Neural progenitor cell (in vitro differentiated cells): ENCODE measurements around the gene RASSF3. TPM values are rescaled to one million over a fixed set of nuclear protein-coding genes. Genes with fewer than 3 reads are reported as not detected.

Experiments
- DNase-seq: peaks from one replicate; pipeline ENCODE4 v3.0.0-alpha.2; 2016; ENCODE audit warnings: low spot score
- H2AFZ ChIP-seq: fragments of 200-600 bp; sonication (generic); replicated peaks from 2 replicates; pipeline ENCODE4 v1.6.1; 2016; ENCODE audit warnings: antibody characterized with exemption
- H3F3A ChIP-seq: fragments of 200-600 bp; sonication (generic); 2 replicates; pipeline ENCODE4 v1.6.1; 2016; ENCODE audit warnings: antibody characterized with exemption, low read depth
- H3K27ac ChIP-seq: fragments of 200-600 bp; sonication (generic); 2 replicates; pipeline ENCODE4 v1.5.1; 2016; ENCODE audit warnings: mild to moderate bottlenecking
- H3K27me3 ChIP-seq: fragments of 200-600 bp; sonication (generic); 2 replicates; pipeline ENCODE4 v1.6.1; 2016; ENCODE audit warnings: mild to moderate bottlenecking, moderate library complexity
- H3K36me3 ChIP-seq: fragments of 200-600 bp; sonication (generic); 2 replicates; pipeline ENCODE4 v1.5.1; 2016
- H3K4me1 ChIP-seq: fragments of 200-600 bp; sonication (generic); 2 replicates; pipeline ENCODE4 v1.6.1; 2016; ENCODE audit warnings: mixed run types
- H3K4me2 ChIP-seq: fragments of 200-600 bp; sonication (generic); 2 replicates; pipeline ENCODE4 v1.6.1; 2016
- H3K4me3 ChIP-seq: fragments of 200-600 bp; sonication (generic); 2 replicates; pipeline ENCODE4 v1.5.1; 2016
- H3K79me2 ChIP-seq: fragments of 200-600 bp; sonication (generic); 2 replicates; pipeline ENCODE4 v1.6.1; 2016; ENCODE audit warnings: low read depth
- H3K9ac ChIP-seq: fragments of 200-600 bp; sonication (generic); 2 replicates; pipeline ENCODE4 v1.6.1; 2016
- H3K9me3 ChIP-seq: fragments of 200-600 bp; sonication (generic); 2 replicates; pipeline ENCODE4 v1.5.1; 2016; ENCODE audit warnings: low read depth
- H4K20me1 ChIP-seq: fragments of 200-600 bp; sonication (generic); 2 replicates; pipeline ENCODE4 v1.6.1; 2016; ENCODE audit warnings: low read depth
- H3K27ac Mint-ChIP-seq: 3 replicates; pipeline ENCODE4 v1.8.0; 2021; ENCODE audit warnings: mixed read lengths
- H3K27me3 Mint-ChIP-seq: 2 replicates; pipeline ENCODE4 v1.8.0; 2022; ENCODE audit warnings: low read depth, mild to moderate bottlenecking, inconsistent platforms, moderate library complexity, mixed read lengths; ENCODE audit not compliant: insufficient read depth
- H3K36me3 Mint-ChIP-seq: 3 replicates; pipeline ENCODE4 v1.8.0; 2021; ENCODE audit warnings: mixed read lengths
- H3K4me1 Mint-ChIP-seq: 3 replicates; pipeline ENCODE4 v1.8.0; 2021; ENCODE audit warnings: mixed read lengths
- H3K4me3 Mint-ChIP-seq: 3 replicates; pipeline ENCODE4 v1.8.0; 2021; ENCODE audit warnings: mild to moderate bottlenecking, moderate library complexity, mixed read lengths
- H3K9me3 Mint-ChIP-seq: 3 replicates; pipeline ENCODE4 v1.8.0; 2020; ENCODE audit warnings: mixed read lengths
- EZH2 ChIP-seq: fragments of 200-600 bp; sonication (generic); IDR thresholded peaks from 2 replicates; pipeline ENCODE4 v1.6.1; 2017; ENCODE audit warnings: antibody characterized with exemption, mild to moderate bottlenecking, moderate library complexity
- EZH2phosphoT487 ChIP-seq: fragments of 200-600 bp; sonication (generic); IDR thresholded peaks from 2 replicates; pipeline ENCODE4 v1.6.1; 2017; ENCODE audit warnings: antibody characterized with exemption
- total RNA-seq: library from RNA; depleted of rRNA; stranded (reverse); fragments of >200 nt; gene quantifications from 2 replicates; pipeline ENCODE4 v1.2.3, GENCODE V29; 2015; ENCODE audit warnings: low replicate concordance
- TF ChIP-seq, protein P1 (sequence below): fragments of 200-600 bp; sonication (generic); IDR thresholded peaks from 2 replicates; pipeline ENCODE4 v1.5.1; 2017; ENCODE audit warnings: antibody characterized with exemption, mild to moderate bottlenecking

RASSF3 gene
- total RNA-seq, 1 donor from 2014 or later: 14.5 TPM

DNA sequence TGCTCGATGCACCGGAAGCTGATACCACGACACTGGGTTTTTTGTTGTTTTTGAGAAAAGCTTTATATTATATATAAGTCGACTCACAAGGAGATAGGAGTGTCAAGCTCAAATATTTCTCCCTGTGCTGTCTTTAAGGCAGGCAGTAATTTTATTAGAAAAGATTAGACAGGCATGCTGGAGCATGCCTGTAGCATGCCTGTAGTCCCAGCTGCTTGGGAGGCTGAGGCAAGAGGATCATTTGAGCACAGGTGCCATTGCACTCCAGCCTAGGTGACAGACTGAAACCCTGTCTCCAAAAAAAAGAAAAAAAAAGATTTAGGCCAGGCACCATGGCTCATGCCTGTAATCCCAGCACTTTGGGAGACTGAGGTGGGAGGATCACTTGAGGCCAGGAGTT lies 97.1 kb downstream of the RASSF3 start:
- no peak overlapping the region for H3K4me2 ChIP-seq
- DNase-seq: no peak
- Mint-ChIP-seq H3K36me3 (peaks cover 2% of the 10 kb centered on the region), H3K9me3 (no peaks in the 10 kb centered on the region), H3K27me3 (peaks cover 4% of the 10 kb centered on the region), H3K4me3 (no peak overlapping the region), H3K27ac (no peak overlapping the region), H3K4me1 (no peaks in the 10 kb centered on the region)
- no peak overlapping the region for H2AFZ ChIP-seq
- no peaks in the 10 kb centered on the region for H3K36me3 ChIP-seq
- peaks cover 3% of the 10 kb centered on the region for H3F3A ChIP-seq
- no peak overlapping the region for H3K4me3 ChIP-seq
- H3K27ac ChIP-seq: no peak overlapping the region
- H3K9ac ChIP-seq: no peak overlapping the region
- H3K9me3 ChIP-seq: no peaks in the 10 kb centered on the region
- no peaks in the 10 kb centered on the region for H3K79me2 ChIP-seq
- no peaks in the 10 kb centered on the region for H3K4me1 ChIP-seq
- no peaks in the 10 kb centered on the region for H4K20me1 ChIP-seq
- H3K27me3 ChIP-seq: no peaks in the 10 kb centered on the region
- TF ChIP-seq EZH2phosphoT487 (no peak), EZH2 (no peak)
- TF ChIP-seq, protein P1, sequence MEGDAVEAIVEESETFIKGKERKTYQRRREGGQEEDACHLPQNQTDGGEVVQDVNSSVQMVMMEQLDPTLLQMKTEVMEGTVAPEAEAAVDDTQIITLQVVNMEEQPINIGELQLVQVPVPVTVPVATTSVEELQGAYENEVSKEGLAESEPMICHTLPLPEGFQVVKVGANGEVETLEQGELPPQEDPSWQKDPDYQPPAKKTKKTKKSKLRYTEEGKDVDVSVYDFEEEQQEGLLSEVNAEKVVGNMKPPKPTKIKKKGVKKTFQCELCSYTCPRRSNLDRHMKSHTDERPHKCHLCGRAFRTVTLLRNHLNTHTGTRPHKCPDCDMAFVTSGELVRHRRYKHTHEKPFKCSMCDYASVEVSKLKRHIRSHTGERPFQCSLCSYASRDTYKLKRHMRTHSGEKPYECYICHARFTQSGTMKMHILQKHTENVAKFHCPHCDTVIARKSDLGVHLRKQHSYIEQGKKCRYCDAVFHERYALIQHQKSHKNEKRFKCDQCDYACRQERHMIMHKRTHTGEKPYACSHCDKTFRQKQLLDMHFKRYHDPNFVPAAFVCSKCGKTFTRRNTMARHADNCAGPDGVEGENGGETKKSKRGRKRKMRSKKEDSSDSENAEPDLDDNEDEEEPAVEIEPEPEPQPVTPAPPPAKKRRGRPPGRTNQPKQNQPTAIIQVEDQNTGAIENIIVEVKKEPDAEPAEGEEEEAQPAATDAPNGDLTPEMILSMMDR: no peak

DNA sequence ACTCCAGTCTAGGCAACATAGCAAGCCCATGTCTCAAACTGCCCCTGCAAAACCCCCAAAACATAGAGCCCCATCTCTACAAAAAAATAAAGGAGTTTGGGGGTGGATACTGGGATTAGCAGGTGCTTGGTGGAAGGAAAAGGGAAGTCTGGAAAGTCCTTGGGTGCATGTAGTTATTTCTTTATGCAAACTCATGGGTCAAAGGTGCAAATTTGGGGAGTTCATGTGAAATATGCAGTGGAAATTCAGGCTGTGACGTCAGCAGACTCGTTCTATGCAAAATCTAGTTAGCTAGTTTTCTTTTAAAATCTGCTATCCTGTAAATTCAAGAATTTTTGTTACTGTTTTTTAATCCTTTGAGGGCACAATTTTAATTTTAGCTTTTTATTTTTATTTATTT lies 97.6 kb downstream of the RASSF3 start:
- TF ChIP-seq EZH2: no peak
- no peak for TF ChIP-seq EZH2phosphoT487
- TF ChIP-seq, protein P1: no peak
- no peaks in the 10 kb centered on the region for H3K9me3 ChIP-seq
- H3F3A ChIP-seq: peaks cover 3% of the 10 kb centered on the region
- peaks cover 2% of the 10 kb centered on the region for H3K36me3 Mint-ChIP-seq
- no peaks in the 10 kb centered on the region for H3K79me2 ChIP-seq
- H3K4me1 ChIP-seq: no peaks in the 10 kb centered on the region
- no peaks in the 10 kb centered on the region for H3K27me3 ChIP-seq
- no peaks in the 10 kb centered on the region for H3K4me1 Mint-ChIP-seq
- no peak overlapping the region for H3K27ac ChIP-seq
- H3K36me3 ChIP-seq: no peaks in the 10 kb centered on the region
- H3K4me3 Mint-ChIP-seq: no peak overlapping the region
- DNase-seq: no peak
- no peak overlapping the region for H3K27ac Mint-ChIP-seq
- no peaks in the 10 kb centered on the region for H3K9me3 Mint-ChIP-seq
- H3K4me2 ChIP-seq: no peak overlapping the region
- no peaks in the 10 kb centered on the region for H4K20me1 ChIP-seq
- H3K9ac ChIP-seq: no peak overlapping the region
- no peak overlapping the region for H3K4me3 ChIP-seq
- no peak overlapping the region for H2AFZ ChIP-seq
- peaks cover 4% of the 10 kb centered on the region for H3K27me3 Mint-ChIP-seq

DNA sequence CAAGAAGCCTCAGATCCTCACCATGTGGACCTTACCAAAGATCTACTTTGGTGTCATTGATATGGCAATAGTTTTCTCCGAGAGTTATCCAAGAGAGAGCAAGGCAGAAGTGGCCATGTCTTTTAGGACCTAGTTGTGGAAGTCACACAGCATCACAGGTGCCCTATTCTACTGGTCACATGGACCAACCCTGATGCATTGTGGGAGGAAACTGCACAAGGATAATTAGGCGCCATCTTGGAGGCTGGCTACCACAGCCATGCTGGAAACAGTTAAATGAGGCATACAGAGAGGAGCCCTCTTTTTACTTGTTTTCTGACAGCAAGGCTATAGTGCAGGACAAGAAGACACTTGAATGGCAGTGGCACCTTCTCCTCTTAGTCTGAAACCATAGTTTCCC lies 99.1 kb downstream of the RASSF3 start:
- H3K27me3 ChIP-seq: no peaks in the 10 kb centered on the region
- DNase-seq: no peak
- no peaks in the 10 kb centered on the region for H3K9me3 ChIP-seq
- peaks cover 11% of the 10 kb centered on the region for H3K36me3 Mint-ChIP-seq
- no peak overlapping the region for H3K27ac ChIP-seq
- H3K4me3 Mint-ChIP-seq: no peak overlapping the region
- no peak overlapping the region for H3K4me3 ChIP-seq
- H3K4me1 Mint-ChIP-seq: no peaks in the 10 kb centered on the region
- peaks cover 3% of the 10 kb centered on the region for H3F3A ChIP-seq
- H3K9me3 Mint-ChIP-seq: no peaks in the 10 kb centered on the region
- H2AFZ ChIP-seq: no peak overlapping the region
- H3K27ac Mint-ChIP-seq: no peak overlapping the region
- TF ChIP-seq, protein P1: no peak
- TF ChIP-seq EZH2 (no peak), EZH2phosphoT487 (no peak)
- no peaks in the 10 kb centered on the region for H3K36me3 ChIP-seq
- H3K4me2 ChIP-seq: no peak overlapping the region
- no peaks in the 10 kb centered on the region for H3K79me2 ChIP-seq
- H3K27me3 Mint-ChIP-seq: peaks cover 4% of the 10 kb centered on the region
- H4K20me1 ChIP-seq: no peaks in the 10 kb centered on the region
- H3K9ac ChIP-seq: no peak overlapping the region
- no peaks in the 10 kb centered on the region for H3K4me1 ChIP-seq

DNA sequence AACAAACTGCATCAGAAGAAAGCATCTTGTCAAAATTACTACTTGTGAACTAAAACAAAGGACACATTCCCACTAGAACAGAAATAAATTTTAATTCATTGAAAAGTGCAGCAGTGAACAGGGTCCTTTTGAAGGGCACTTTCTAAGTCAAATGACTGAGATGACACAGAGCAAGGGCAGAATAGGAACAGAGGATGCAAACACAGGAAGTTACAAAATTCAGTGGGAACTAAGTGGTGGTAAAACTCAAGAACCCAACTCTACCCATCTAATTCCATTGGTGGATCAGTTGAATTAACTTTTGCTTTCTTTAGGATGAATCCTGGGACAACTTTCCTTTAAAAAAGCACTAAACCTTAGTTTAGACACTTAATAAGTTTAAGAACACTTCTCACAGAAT lies 103.1 kb downstream of the RASSF3 start:
- Histone ChIP-seq H3K4me3 (no peak overlapping the region), H3K4me2 (no peak overlapping the region), H2AFZ (no peak overlapping the region), H3K4me1 (no peaks in the 10 kb centered on the region), H3F3A (no peaks in the 10 kb centered on the region), H4K20me1 (no peaks in the 10 kb centered on the region), H3K27ac (no peak overlapping the region), H3K9ac (no peak overlapping the region), H3K36me3 (no peaks in the 10 kb centered on the region), H3K9me3 (no peaks in the 10 kb centered on the region), H3K79me2 (no peaks in the 10 kb centered on the region), H3K27me3 (no peaks in the 10 kb centered on the region)
- H3K4me1 Mint-ChIP-seq: no peaks in the 10 kb centered on the region
- H3K4me3 Mint-ChIP-seq: no peak overlapping the region
- no peak for DNase-seq
- TF ChIP-seq EZH2phosphoT487 (no peak), EZH2 (no peak)
- TF ChIP-seq, protein P1: no peak
- H3K27me3 Mint-ChIP-seq: peaks cover 4% of the 10 kb centered on the region
- peaks cover 28% of the 10 kb centered on the region for H3K36me3 Mint-ChIP-seq
- no peak overlapping the region for H3K27ac Mint-ChIP-seq
- no peaks in the 10 kb centered on the region for H3K9me3 Mint-ChIP-seq
